Caco-2 (cell line): ENCODE results near the gene EXOC3. TPM values are rescaled to one million over a fixed set of nuclear protein-coding genes. Genes with fewer than 3 reads are reported as not detected.

Experiments
- BruUV-seq: library from RNA; stranded (reverse); fragments of 400-500 nt; replicated peaks from 2 replicates; lab custom pipeline; 2021; lab: Mats Ljungman, UMichigan
- CTCF ChIA-PET: fragments of 300-600 bp; sonication (Branson Sonifier 250); formaldehyde crosslinking; loops from one replicate; lab custom pipeline; 2022; ENCODE audit warnings: antibody characterized with exemption; lab: Charles Lee
- POLR2A ChIA-PET: fragments of 300-600 bp; sonication (Branson Sonifier 250); formaldehyde crosslinking; loops from one replicate; lab custom pipeline; 2022; ENCODE audit warnings: antibody characterized with exemption; lab: Charles Lee
- DNase-seq, 2 experiments: peaks; one replicate each; pipeline versions ENCODE4 v3.0.0 to v3.0.0-alpha.2; 2020 to 2022
- H3K27me3 ChIP-seq: replicated peaks from 2 replicates; pipeline ENCODE4 v1.6.0; 2011; ENCODE audit warnings: low read length; ENCODE audit not compliant: control insufficient read depth, insufficient read depth
- H3K36me3 ChIP-seq: 2 replicates; pipeline ENCODE4 v1.5.1; 2011; ENCODE audit warnings: low read length; ENCODE audit not compliant: control insufficient read depth, insufficient read depth
- H3K4me1 ChIP-seq: fragments of 250-450 bp; sonication (Bioruptor Pico); 2 replicates; pipeline ENCODE4 v1.5.1; 2020; ENCODE audit warnings: mild to moderate bottlenecking
- H3K4me3 ChIP-seq: 2 replicates; pipeline ENCODE4 v1.5.1; 2011; ENCODE audit warnings: low read depth, mild to moderate bottlenecking, control low read depth, low read length
- H3K9me3 ChIP-seq: fragments of 250-450 bp; sonication (Bioruptor Pico); 2 replicates; pipeline ENCODE4 v1.5.1; 2020; ENCODE audit warnings: mild to moderate bottlenecking, moderate library complexity
- H3K27ac Mint-ChIP-seq: one replicate; pipeline ENCODE4 v1.8.0; 2022; ENCODE audit warnings: mixed read lengths; ENCODE audit not compliant: unreplicated experiment
- H3K27me3 Mint-ChIP-seq: one replicate; pipeline ENCODE4 v1.8.0; 2022; ENCODE audit warnings: mixed read lengths; ENCODE audit not compliant: insufficient read depth, unreplicated experiment
- H3K36me3 Mint-ChIP-seq: one replicate; pipeline ENCODE4 v1.8.0; 2022; ENCODE audit warnings: mild to moderate bottlenecking, mixed read lengths; ENCODE audit not compliant: insufficient read depth, unreplicated experiment
- H3K4me1 Mint-ChIP-seq: one replicate; pipeline ENCODE4 v1.8.0; 2022; ENCODE audit warnings: low read depth, mixed read lengths; ENCODE audit not compliant: unreplicated experiment
- H3K4me3 Mint-ChIP-seq: one replicate; pipeline ENCODE4 v1.8.0; 2022; ENCODE audit warnings: mild to moderate bottlenecking, moderate library complexity, mixed read lengths; ENCODE audit not compliant: unreplicated experiment
- H3K9me3 Mint-ChIP-seq: one replicate; pipeline ENCODE4 v1.8.0; 2022; ENCODE audit warnings: mixed read lengths; ENCODE audit not compliant: unreplicated experiment
- CTCF ChIP-seq, 2 experiments: fragments of 200-600 bp in 1 of 2; IDR thresholded peaks; 1 replicate in 1 of 2; 2 replicates in 1 of 2; pipeline versions ENCODE4 v1.5.1 to v1.8.0; 2011 to 2022; ENCODE audit warnings: antibody characterized with exemption in 1 of 2, control low read depth in 1 of 2, inconsistent platforms in 1 of 2, low read depth in 1 of 2, low read length in 1 of 2, mild to moderate bottlenecking in 1 of 2, moderate library complexity in 1 of 2; ENCODE audit not compliant: insufficient read depth in 1 of 2, severe bottlenecking in 1 of 2, unreplicated experiment in 1 of 2
- intact Hi-C: fragments of 100-400 bp; cut with micrococcal nuclease; formaldehyde crosslinking; loops from one replicate; pipeline ENCODE4 v1.10.0; 2022; ENCODE audit not compliant: unreplicated experiment
- total RNA-seq: library from RNA; stranded (reverse); gene quantifications from 2 replicates; pipeline ENCODE4 v1.2.3, GENCODE V29; 2022

The EXOC3 gene
- total RNA-seq, 1 experiment from 2014 or later: 44.5 TPM

GRCh38 chr5:428219-428618 lies 14.8 kb upstream of the EXOC3 start:
- DNase-seq: no peak
- no peaks in the 10 kb centered on the region for H3K27me3 ChIP-seq
- no peak overlapping the region for H3K4me3 ChIP-seq
- intact Hi-C loops: no loop called here
- no TSS peak for BruUV-seq
- ChIA-PET POLR2A (no interaction called here), CTCF (no interaction called here)
- H3K4me1 ChIP-seq: peaks cover 7% of the 10 kb centered on the region; the same call in 1 of the 2 replicates
- H3K9me3 Mint-ChIP-seq: peaks cover 14% of the 10 kb centered on the region
- no peaks in the 10 kb centered on the region for H3K4me1 Mint-ChIP-seq
- H3K27me3 Mint-ChIP-seq: no peaks in the 10 kb centered on the region
- no peak overlapping the region for H3K4me3 Mint-ChIP-seq
- H3K36me3 ChIP-seq: no peaks in the 10 kb centered on the region
- H3K9me3 ChIP-seq: no peaks in the 10 kb centered on the region
- no peaks in the 10 kb centered on the region for H3K36me3 Mint-ChIP-seq
- TF ChIP-seq CTCF (IDR thresholded peaks at IDR 0.05; ENCODE audit: insufficient read depth in 1 of 2, low read depth in 1 of 2, low read length in 1 of 2, severe bottlenecking in 1 of 2, unreplicated experiment in 1 of 2): no peak
- H3K27ac Mint-ChIP-seq: no peak overlapping the region

GRCh38 chr5:428754-429452 lies 14.1 kb upstream of the EXOC3 start:
- CTCF ChIA-PET: interaction anchor here (0.6 kb wide), 1 partner anchor 18 kb away, joined by 3 read pairs; no protein-coding TSS in a partner anchor

More at GRCh38 chr5:428754-429452, 14.1 kb upstream of the EXOC3 start:
- no peak overlapping the region for H3K27ac Mint-ChIP-seq
- Histone ChIP-seq H3K27me3 (no peaks in the 10 kb centered on the region), H3K4me3 (no peak overlapping the region), H3K9me3 (no peaks in the 10 kb centered on the region), H3K4me1 (peaks cover 7% of the 10 kb centered on the region; the same call in 1 of the 2 replicates), H3K36me3 (no peaks in the 10 kb centered on the region)
- no peak overlapping the region for H3K4me3 Mint-ChIP-seq
- BruUV-seq: no TSS peak
- H3K4me1 Mint-ChIP-seq: no peaks in the 10 kb centered on the region
- DNase-seq: no peak
- H3K27me3 Mint-ChIP-seq: no peaks in the 10 kb centered on the region
- H3K36me3 Mint-ChIP-seq: no peaks in the 10 kb centered on the region
- intact Hi-C loops: no loop called here
- H3K9me3 Mint-ChIP-seq: peaks cover 14% of the 10 kb centered on the region
- no peak for TF ChIP-seq CTCF (IDR thresholded peaks at IDR 0.05; ENCODE audit: insufficient read depth in 1 of 2, low read depth in 1 of 2, low read length in 1 of 2, severe bottlenecking in 1 of 2, unreplicated experiment in 1 of 2)
- POLR2A ChIA-PET: no interaction called here
